CD1c-positive myeloid dendritic cell (primary cell): ENCODE measurements around the gene PPP1R12B.
A peak's percentile ranks its signal among the peaks of the same experiment; 100 is the strongest.
"Not testable (repeated sequence)": the region's sequence is repeated elsewhere in the genome, so short reads cannot be mapped to it uniquely, and the experiment has no call there.

Source experiments
- DNase-seq: peaks from one replicate; pipeline ENCODE4 v3.0.0-alpha.2; 2016; ENCODE audit errors: extremely low spot score

Gene PPP1R12B

DNA sequence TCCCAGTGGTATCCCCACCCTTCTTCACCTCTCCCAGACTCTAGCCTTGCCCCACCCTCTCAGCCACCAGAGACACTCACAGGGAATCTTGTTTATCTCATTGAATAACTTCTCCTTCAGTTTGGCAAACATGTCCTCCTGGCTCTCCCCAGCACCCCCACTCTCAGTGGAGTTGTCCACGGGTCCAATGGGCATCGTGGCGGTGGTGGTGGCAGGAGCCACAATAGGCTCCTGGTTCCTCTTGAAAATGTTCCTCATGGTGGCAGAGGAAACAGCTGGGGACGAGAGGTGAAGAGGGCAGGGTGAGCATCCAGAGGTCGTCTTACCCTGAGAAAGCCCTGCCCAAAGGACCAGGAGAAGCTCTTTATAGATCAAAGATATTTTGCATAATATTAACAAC lies 257.0 kb downstream of the PPP1R12B start:
- DNase-seq: no peak

DNA sequence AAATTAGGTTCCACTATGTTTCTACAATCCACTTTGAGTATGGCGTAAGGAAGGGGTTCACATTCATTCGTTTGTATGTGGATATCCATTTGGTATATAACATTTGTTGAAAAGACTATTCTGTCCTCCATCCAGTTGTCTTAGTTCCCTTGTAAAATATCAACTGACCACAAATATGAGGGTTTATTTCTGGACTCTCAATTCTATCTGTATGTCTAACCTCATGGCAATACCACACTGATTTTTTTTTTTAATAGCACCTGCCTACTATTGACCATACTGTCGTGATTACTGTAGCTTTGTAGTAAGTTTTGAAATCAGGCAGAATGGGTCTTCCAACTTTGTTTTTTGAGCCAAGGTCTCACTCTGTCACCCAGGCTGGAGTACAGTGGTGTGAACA lies 263.5 kb downstream of the PPP1R12B start:
- not testable (repeated sequence) for DNase-seq

DNA sequence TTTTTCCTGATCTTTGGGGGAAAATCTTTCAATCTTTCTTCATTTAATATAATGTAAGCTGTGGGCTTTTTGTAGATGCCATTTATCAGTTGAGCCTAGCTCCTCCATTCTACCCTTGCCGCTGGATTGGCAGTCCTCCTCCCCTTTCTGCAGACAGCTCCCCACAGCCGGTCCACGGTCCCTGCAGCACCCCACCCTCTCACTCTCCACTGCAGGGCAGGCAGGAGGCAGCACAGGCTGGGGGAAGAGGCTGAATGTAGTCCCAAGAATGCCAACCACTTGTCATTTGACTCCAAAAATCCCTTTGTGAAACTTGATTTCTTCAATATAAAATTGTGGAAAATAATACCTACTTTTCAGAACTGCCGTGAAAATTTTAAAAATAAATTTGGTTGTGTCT lies 265.1 kb downstream of the PPP1R12B start:
- DNase-seq: no peak

GRCh38 chr1:202614363-202615207 lies 266.1 kb downstream of the PPP1R12B start:
- DNase-seq: not testable (repeated sequence)

DNA sequence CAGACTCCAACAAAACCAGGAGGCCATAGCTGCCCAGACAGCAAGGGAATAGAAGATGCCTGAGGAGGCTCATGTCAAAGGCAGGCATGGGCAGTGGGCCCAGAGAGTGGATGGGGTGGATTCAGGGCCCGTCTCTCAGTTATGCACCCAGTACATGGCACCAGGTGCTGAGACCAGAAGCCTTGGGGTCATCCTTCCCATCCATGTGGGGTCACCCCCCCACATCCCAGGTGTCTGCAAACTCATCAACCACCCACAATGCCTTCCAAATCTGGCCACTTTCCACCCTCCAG lies 266.7 kb downstream of the PPP1R12B start:
- not testable (repeated sequence) for DNase-seq

GRCh38 chr1:202615501-202616354 lies 267.2 kb downstream of the PPP1R12B start:
- DNase-seq: peak; percentile 96

DNA sequence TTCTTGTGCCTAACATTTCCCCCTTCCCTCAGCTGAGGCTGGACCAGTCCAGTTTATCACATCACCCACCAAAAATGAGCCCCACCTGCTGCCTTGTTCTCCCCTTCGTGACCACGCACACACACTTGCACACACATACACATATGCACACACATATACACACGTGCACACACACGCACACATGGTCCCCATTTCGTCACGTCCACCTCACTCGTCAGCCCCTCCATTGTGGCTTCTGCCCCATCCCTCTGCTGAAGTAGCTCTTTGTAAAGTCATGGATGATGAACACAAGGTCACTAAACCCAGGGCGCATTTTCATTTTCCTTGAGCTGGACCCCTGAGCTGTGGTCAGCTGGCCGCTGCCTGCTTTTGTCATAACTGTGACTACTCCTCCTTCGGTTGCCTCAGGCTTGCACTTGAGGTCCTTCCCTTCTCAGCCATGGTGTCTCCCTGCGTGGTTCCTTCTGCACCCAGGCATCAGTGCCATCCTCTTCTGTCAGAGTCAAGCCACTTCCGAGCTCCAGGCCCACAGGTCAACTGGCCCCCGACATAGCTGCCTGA lies 267.9 kb downstream of the PPP1R12B start:
- DNase-seq: peak; percentile 33

GRCh38 chr1:202619012-202619411 lies 270.5 kb downstream of the PPP1R12B start:
- DNase-seq: not testable (repeated sequence)

DNA sequence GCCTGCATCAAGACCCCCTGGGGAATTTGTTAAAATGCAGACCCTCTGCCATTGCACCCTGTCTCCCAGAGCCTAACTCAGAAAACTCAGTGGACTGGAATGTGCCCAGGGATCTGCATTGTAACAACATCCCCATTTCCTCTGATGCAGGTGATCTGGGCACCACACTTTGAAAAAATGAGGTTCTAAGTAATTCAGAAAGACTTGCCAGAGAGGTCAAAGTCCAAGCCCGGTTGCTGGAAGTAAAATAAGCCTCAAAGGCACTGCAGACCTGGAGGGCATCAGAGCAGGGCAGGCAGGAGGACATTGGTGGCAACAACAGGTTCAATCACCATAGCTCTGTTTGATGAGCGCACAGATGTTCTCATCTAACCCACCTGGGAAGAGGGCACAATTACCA lies 271.0 kb downstream of the PPP1R12B start:
- DNase-seq: no peak

GRCh38 chr1:202620036-202620435 lies 271.5 kb downstream of the PPP1R12B start:
- DNase-seq: not testable (repeated sequence)

- DNase-seq: no peak
These were observed 272.9 kb downstream of the PPP1R12B start for GRCh38 chr1:202621446-202621845.

- DNase-seq: no peak
These were observed 273.9 kb downstream of the PPP1R12B start for GRCh38 chr1:202622388-202622787.

- DNase-seq: no peak
These were observed 274.6 kb downstream of the PPP1R12B start for GRCh38 chr1:202623075-202623474.

DNA sequence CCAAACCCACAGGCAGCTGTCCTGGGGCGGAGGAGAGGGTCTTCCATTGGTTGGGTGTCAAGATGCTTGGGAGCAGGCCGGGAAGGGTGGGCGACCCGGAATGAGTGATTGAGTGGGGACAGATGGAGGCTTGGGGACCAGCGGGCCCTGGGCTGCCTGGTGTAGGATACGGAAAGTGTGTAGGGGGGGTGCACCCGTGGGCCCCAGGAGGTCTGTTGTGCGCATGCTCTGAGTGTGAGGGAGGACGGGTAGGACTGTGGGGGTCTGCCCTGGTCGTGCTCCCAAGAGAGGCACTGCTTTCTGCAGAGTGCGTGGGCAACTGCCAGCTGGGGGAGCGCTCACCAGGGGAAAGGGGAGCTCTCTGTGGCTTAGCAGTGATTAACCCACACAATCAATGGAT lies 275.0 kb downstream of the PPP1R12B start:
- DNase-seq: not testable (repeated sequence)

- DNase-seq: no peak
These were observed 275.7 kb downstream of the PPP1R12B start for GRCh38 chr1:202624088-202624780.

DNA sequence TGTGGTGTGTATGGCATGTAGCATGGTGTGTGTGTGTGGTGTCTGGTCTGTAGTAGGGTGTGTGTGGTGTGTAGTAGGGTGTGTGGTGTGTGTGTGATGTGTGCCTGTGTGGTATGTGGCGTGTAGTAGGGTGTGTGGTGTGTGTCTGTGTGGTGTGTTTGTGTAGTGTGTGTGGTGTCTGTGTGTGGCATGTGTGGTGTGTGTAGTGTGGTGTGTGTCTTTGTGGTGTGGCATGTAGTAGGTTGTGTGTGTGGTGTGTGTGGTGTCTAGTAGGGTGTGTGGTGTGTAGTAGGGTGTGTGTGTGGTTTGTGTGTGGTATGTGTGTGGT lies 276.2 kb downstream of the PPP1R12B start:
- DNase-seq: no peak

- DNase-seq: peak; percentile 66
These were observed 277.2 kb downstream of the PPP1R12B start for GRCh38 chr1:202625416-202626360.

GRCh38 chr1:202627036-202627435 lies 278.5 kb downstream of the PPP1R12B start:
- DNase-seq: not testable (repeated sequence)

- DNase-seq: no peak
These were observed 279.5 kb downstream of the PPP1R12B start for GRCh38 chr1:202627841-202628565.

DNA sequence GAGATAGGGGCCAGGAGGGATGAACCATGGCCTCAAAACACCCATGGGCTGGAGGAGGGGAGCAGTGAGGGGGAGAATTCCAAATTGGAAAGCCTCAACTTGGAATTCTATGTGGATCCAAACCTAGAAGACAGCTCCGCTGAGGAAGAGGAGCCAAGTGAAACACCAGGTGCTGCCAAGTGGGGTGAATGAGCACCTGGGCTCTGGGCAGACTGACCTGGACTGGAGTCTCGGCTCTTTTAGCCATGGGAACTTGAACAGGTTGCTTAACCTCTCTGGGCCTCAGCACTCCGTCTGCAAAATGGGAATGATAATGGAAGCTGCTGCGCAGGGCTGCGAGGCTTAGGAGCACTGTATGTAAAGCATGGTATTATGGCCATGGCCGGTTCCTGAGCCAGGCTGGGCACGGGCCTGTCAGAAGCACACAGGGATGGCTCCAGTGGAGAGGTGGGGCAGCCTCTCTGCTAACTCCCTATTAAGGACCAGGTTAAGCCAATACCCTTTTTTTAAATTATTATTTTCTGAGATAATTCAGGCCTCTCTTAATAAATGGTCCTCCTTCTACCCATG lies 280.2 kb downstream of the PPP1R12B start:
- no peak for DNase-seq
